Prostate gland (tissue), 2 donors: Measurements from ENCODE around the gene MGLL. TPM values are rescaled to one million over a fixed set of nuclear protein-coding genes. Genes with fewer than 3 reads are reported as not detected.
A peak's percentile ranks its signal among the peaks of the same experiment; 100 is the strongest.

ENCODE experiments used
- DNase-seq: peaks from one replicate; pipeline ENCODE4 v3.0.0-alpha.2; 2019; ENCODE audit warnings: low spot score
- H3K27ac ChIP-seq, 2 donors: fragments of 200-600 bp; sonication (generic); 2 replicates each; pipeline ENCODE4 v1.5.1; 2017 to 2019
- H3K27me3 ChIP-seq: fragments of 200-600 bp; sonication (generic); replicated peaks from 2 replicates; pipeline ENCODE4 v1.5.1; 2019; ENCODE audit not compliant: insufficient read depth
- H3K36me3 ChIP-seq, 2 donors: fragments of 200-600 bp; sonication (generic); 1 replicate in 1 of 2; 2 replicates in 1 of 2; pipeline versions ENCODE4 v1.5.1 to v1.8.1; 2017 to 2019
- H3K4me1 ChIP-seq: fragments of 200-600 bp; sonication (generic); replicated peaks from 2 replicates; pipeline ENCODE4 v1.5.1; 2019
- H3K4me3 ChIP-seq, 2 donors: fragments of 200-600 bp; sonication (generic); 2 replicates each; pipeline ENCODE4 v1.5.1; 2017 to 2019
- H3K9me3 ChIP-seq: fragments of 200-600 bp; sonication (generic); 2 replicates; pipeline ENCODE4 v1.5.1; 2017
- CTCF ChIP-seq, 4 experiments: fragments of 200-600 bp in 2 of 4; fragments of 450-650 bp in 2 of 4; sonication (generic) in 2 of 4; IDR thresholded peaks; 1 replicate in 3 of 4; 2 replicates in 1 of 4; pipeline ENCODE4 v1.5.1; 2016 to 2019; ENCODE audit warnings: antibody characterized with exemption in 4 of 4, mild to moderate bottlenecking in 2 of 4, moderate library complexity in 2 of 4
- POLR2A ChIP-seq: fragments of 450-650 bp; IDR thresholded peaks from one replicate; pipeline ENCODE4 v1.6.1; 2016; ENCODE audit warnings: antibody characterized with exemption, mild to moderate bottlenecking
- POLR2AphosphoS5 ChIP-seq: sonication (generic); formaldehyde crosslinking; IDR thresholded peaks from one replicate; pipeline ENCODE4 v1.6.1; 2017; ENCODE audit warnings: antibody characterized with exemption
- WGBS: methylation state at CpG from one replicate; pipeline ENCODE4 v1.1.5; 2018; 5-methylcytosine and 5-hydroxymethylcytosine counted together
- intact Hi-C: fragments of 100-400 bp; cut with DNase I; formaldehyde crosslinking; loops from one replicate; pipeline ENCODE4 v1.14.2; 2022
- total RNA-seq, 2 donors: library from RNA; depleted of rRNA; stranded (reverse); fragments of >200 nt; gene quantifications; one replicate each; pipeline ENCODE4 v1.1.0, GENCODE V29; 2016

Gene MGLL
- total RNA-seq, 2 donors from 2014 or later: 20.0 to 31.8 TPM

DNA sequence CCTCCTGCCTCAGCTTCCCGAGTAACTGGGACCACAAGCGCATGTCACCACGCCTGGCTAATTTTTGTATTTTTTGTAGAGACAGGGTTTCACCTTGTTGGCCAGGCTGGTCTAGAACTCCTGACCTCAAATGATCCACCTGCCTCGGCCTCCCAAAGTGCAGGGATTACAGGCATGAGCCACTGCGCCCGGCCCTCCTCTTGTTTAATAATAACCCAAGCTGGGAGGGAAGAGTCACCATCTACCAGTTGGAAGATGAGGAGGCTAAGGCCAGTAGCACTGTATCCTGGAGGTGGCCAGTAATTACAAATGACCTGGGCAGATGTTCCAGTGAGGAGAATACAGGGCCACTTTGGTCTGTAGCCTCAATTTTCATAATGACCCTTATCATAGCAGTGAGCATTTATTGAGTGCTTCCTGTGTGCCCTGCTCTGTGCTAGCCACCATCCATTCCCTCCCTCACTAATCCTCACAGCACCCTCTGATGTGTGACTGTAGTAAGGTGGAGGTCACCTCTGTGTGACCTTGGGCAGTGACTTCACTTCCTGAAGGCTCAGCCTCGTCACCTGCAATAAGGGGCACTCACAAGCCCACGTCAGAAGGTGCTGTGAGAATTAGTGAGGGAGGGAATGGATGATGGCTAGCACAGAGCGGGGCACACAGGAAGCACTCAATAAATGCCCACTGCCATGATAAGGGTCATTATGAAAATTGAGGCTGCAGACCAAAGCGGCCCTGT is 85.3 kb downstream of the MGLL start:
- intact Hi-C loops: loop anchor here (5.0 kb wide), 1 partner anchor 40 kb away; no protein-coding TSS in a partner anchor
- H3K4me1 ChIP-seq: peaks cover 11% of the 10 kb centered on the region
- H3K27ac ChIP-seq: peak overlapping the region; percentile 33 to 39

GRCh38 chr3:127735767-127736693 is 86.3 kb downstream of the MGLL start:
- intact Hi-C loops: loop anchor here (5.0 kb wide), 1 partner anchor 39 kb away; no protein-coding TSS in a partner anchor
- Histone ChIP-seq H3K4me1 (peaks cover 11% of the 10 kb centered on the region), H3K4me3 (no peak overlapping the region), H3K36me3 (no peaks in the 10 kb centered on the region), H3K27ac (peak overlapping the region; percentile 33 to 39), H3K27me3 (no peaks in the 10 kb centered on the region), H3K9me3 (no peaks in the 10 kb centered on the region)
- TF ChIP-seq CTCF (IDR thresholded peaks at IDR 0.05) (no peak), POLR2A (no peak), POLR2AphosphoS5 (peak; percentile 37)
- no peak for DNase-seq
- WGBS: 36% methylated on average over 9 of the region's 9 CpGs

More for the DNA sequence above, 85.3 kb downstream of the MGLL start:
- TF ChIP-seq POLR2AphosphoS5 (no peak), POLR2A (no peak), CTCF (IDR thresholded peaks at IDR 0.05) (no peak)
- no peak overlapping the region for H3K4me3 ChIP-seq
- WGBS: 93% methylated on average over 10 of the region's 10 CpGs
- no peaks in the 10 kb centered on the region for H3K27me3 ChIP-seq
- no peak for DNase-seq
- H3K36me3 ChIP-seq: no peaks in the 10 kb centered on the region
- H3K9me3 ChIP-seq: no peaks in the 10 kb centered on the region

- no peak for TF ChIP-seq POLR2AphosphoS5
- TF ChIP-seq POLR2A: no peak
- intact Hi-C loops: loop anchor here (5.0 kb wide), 1 partner anchor 38 kb away; no protein-coding TSS in a partner anchor
- H3K27ac ChIP-seq: peak overlapping the region; percentile 39 to 41
- H3K9me3 ChIP-seq: no peaks in the 10 kb centered on the region
- no peak for DNase-seq
- H3K4me1 ChIP-seq: peaks cover 11% of the 10 kb centered on the region
- WGBS: 26% methylated on average over 8 of the region's 8 CpGs
- no peak overlapping the region for H3K4me3 ChIP-seq
- H3K36me3 ChIP-seq: no peaks in the 10 kb centered on the region
- no peaks in the 10 kb centered on the region for H3K27me3 ChIP-seq
These were observed 87.4 kb downstream of the MGLL start for GRCh38 chr3:127734754-127735473.

DNA sequence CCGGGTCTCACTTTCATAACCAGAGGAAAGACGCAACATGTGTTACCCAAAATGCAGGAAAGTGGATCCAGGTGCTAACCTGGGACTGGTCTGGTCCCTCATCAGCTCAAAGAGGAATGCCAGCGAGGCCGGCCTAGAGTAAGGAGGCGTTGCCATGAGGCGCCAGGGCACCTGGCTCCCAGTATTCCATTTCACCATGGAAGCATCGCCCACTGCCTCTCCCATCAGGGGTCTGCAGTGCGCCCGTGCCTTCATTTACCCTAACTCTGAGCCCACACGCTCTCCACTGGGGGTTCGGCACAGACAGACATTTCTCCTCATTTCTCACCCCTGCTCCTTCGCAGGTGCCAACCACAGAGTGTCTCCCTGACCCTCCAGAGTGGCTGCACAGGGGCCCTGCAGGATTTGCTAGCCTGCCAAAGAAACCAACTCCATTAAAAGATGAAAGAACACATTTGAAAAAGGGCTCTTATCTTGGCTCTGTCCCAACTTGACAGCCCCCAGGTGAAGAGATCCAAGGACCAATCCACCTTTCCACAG is 88.1 kb downstream of the MGLL start:
- H3K4me1 ChIP-seq: peaks cover 11% of the 10 kb centered on the region
- intact Hi-C loops: no loop called here

More for the DNA sequence above, 88.1 kb downstream of the MGLL start:
- DNase-seq: no peak
- H3K27ac ChIP-seq: peak overlapping the region; percentile 39 to 41
- no peaks in the 10 kb centered on the region for H3K27me3 ChIP-seq
- no peaks in the 10 kb centered on the region for H3K9me3 ChIP-seq
- TF ChIP-seq POLR2AphosphoS5: no peak
- TF ChIP-seq CTCF (IDR thresholded peaks at IDR 0.05): no peak
- no peak for TF ChIP-seq POLR2A
- no peak overlapping the region for H3K4me3 ChIP-seq
- 95% methylated on average over 12 of the region's 12 CpGs for WGBS
- H3K36me3 ChIP-seq: no peaks in the 10 kb centered on the region
